Measurements from ENCODE around the gene GNB2. TPM values are rescaled to one million over a fixed set of nuclear protein-coding genes. Genes with fewer than 3 reads are reported as not detected.
A peak's percentile ranks its signal among the peaks of the same experiment; 100 is the strongest.

GNB2 gene
- polyA plus RNA-seq, 1 donor (not counting 4 experiments of a cell fraction or from before 2014, with no cell fraction given): 87.2 TPM

GRCh38 chr7:100630066-100630465 lies 43.5 kb upstream of the GNB2 start:
- FAIRE-seq (no peak), DNase-seq (ENCODE audit: low read depth, low spot score) (no peak)
- Histone ChIP-seq H3K9me1 (ENCODE audit: control insufficient read depth, extremely low read depth, insufficient read depth, low read length) (no peaks in the 10 kb centered on the region), H3K4me3 (ENCODE audit: control insufficient read depth in 2 of 3, extremely low read depth in 1 of 3, insufficient read depth in 2 of 3, low read depth in 1 of 3, low read length in 3 of 3) (no peak overlapping the region), H3K79me2 (ENCODE audit: control insufficient read depth, insufficient read depth, low read length) (no peaks in the 10 kb centered on the region), H3K4me2 (ENCODE audit: control insufficient read depth, extremely low read depth, insufficient read depth, low read depth, low read length) (no peak overlapping the region), H2AFZ (ENCODE audit: control insufficient read depth, low read length) (no peak overlapping the region), H3K9me3 (ENCODE audit: control insufficient read depth, low read depth, low read length) (no peaks in the 10 kb centered on the region), H3K27ac (ENCODE audit: control insufficient read depth, insufficient read depth, low read length) (no peak overlapping the region), H3K36me3 (ENCODE audit: control insufficient read depth in 2 of 2, extremely low read depth in 1 of 2, insufficient read depth in 2 of 2, low read length in 2 of 2) (no peaks in the 10 kb centered on the region), H3K4me1 (ENCODE audit: control insufficient read depth, extremely low read depth, insufficient read depth, low read length) (peaks cover 12% of the 10 kb centered on the region), H4K20me1 (ENCODE audit: control insufficient read depth, extremely low read depth, insufficient read depth, low read length) (no peaks in the 10 kb centered on the region), H3K27me3 (ENCODE audit: control insufficient read depth, extremely low read depth, insufficient read depth, low read length) (peaks cover 10% of the 10 kb centered on the region), H3K9ac (ENCODE audit: control insufficient read depth, extremely low read depth, insufficient read depth, low read length) (no peak overlapping the region)
- dilution Hi-C loops (cut with MboI; ENCODE audit: extremely low pct_ligation_motif_present, low sequenced_read_pairs): no loop called here
- no peak for TF ChIP-seq EZH2 (IDR thresholded peaks at IDR 0.05; ENCODE audit: low read length)
- no peak for TF ChIP-seq CTCF (optimal IDR thresholded peaks at IDR 0.05 in 1 of 3, IDR thresholded peaks at IDR 0.05 in 1 of 3, conservative IDR thresholded peaks at IDR 0.05 in 1 of 3; ENCODE audit: extremely low read depth in 1 of 3, insufficient read depth in 2 of 3, low read length in 3 of 3)

GRCh38 chr7:100632951-100633717 lies 40.4 kb upstream of the GNB2 start:
- FAIRE-seq (no peak), DNase-seq (ENCODE audit: low read depth, low spot score) (no peak)
- Histone ChIP-seq H3K9me1 (ENCODE audit: control insufficient read depth, extremely low read depth, insufficient read depth, low read length) (no peaks in the 10 kb centered on the region), H3K4me2 (ENCODE audit: control insufficient read depth, extremely low read depth, insufficient read depth, low read depth, low read length) (peak overlapping the region; percentile 76), H3K4me3 (ENCODE audit: control insufficient read depth in 2 of 3, extremely low read depth in 1 of 3, insufficient read depth in 2 of 3, low read depth in 1 of 3, low read length in 3 of 3) (peak overlapping the region; percentile 36 to 51 (median 49)), H3K27me3 (ENCODE audit: control insufficient read depth, extremely low read depth, insufficient read depth, low read length) (peaks cover 10% of the 10 kb centered on the region), H3K9me3 (ENCODE audit: control insufficient read depth, low read depth, low read length) (no peaks in the 10 kb centered on the region), H3K36me3 (ENCODE audit: control insufficient read depth in 2 of 2, extremely low read depth in 1 of 2, insufficient read depth in 2 of 2, low read length in 2 of 2) (no peaks in the 10 kb centered on the region), H4K20me1 (ENCODE audit: control insufficient read depth, extremely low read depth, insufficient read depth, low read length) (no peaks in the 10 kb centered on the region), H3K27ac (ENCODE audit: control insufficient read depth, insufficient read depth, low read length) (no peak overlapping the region), H3K79me2 (ENCODE audit: control insufficient read depth, insufficient read depth, low read length) (no peaks in the 10 kb centered on the region), H3K9ac (ENCODE audit: control insufficient read depth, extremely low read depth, insufficient read depth, low read length) (peak overlapping the region; percentile 15), H3K4me1 (ENCODE audit: control insufficient read depth, extremely low read depth, insufficient read depth, low read length) (peaks cover 5% of the 10 kb centered on the region), H2AFZ (ENCODE audit: control insufficient read depth, low read length) (peak overlapping the region; percentile 84)
- TF ChIP-seq CTCF (optimal IDR thresholded peaks at IDR 0.05 in 1 of 3, IDR thresholded peaks at IDR 0.05 in 1 of 3, conservative IDR thresholded peaks at IDR 0.05 in 1 of 3; ENCODE audit: extremely low read depth in 1 of 3, insufficient read depth in 2 of 3, low read length in 3 of 3) (peak; percentile 29 to 59 (median 59)), EZH2 (IDR thresholded peaks at IDR 0.05; ENCODE audit: low read length) (no peak)
- dilution Hi-C loops (cut with MboI; ENCODE audit: extremely low pct_ligation_motif_present, low sequenced_read_pairs): no loop called here
